Neural cell (in vitro differentiated cells): ENCODE measurements around the gene GNB2. TPM values are rescaled to one million over a fixed set of nuclear protein-coding genes. Genes with fewer than 3 reads are reported as not detected.

Experiments
- H2AFZ ChIP-seq: fragments of 200-600, 300-800 bp; sonication (generic), shearing (Covaris generic); 2 replicates; pipeline ENCODE4 v1.6.0; 2014; ENCODE audit warnings: low read depth, mild to moderate bottlenecking, antibody characterized with exemption, low read length, moderate library complexity
- H3F3A ChIP-seq: fragments of 200-600 bp; shearing (Covaris generic); 2 replicates; pipeline ENCODE4 v1.6.1; 2016; ENCODE audit warnings: mild to moderate bottlenecking, moderate library complexity, mixed read lengths, antibody characterized with exemption, low read length; ENCODE audit not compliant: insufficient read depth, poor library complexity, severe bottlenecking
- H3K27ac ChIP-seq: fragments of 200-600, 300-800 bp; sonication (generic), shearing (Covaris generic); 2 replicates; pipeline ENCODE4 v1.5.1; 2014; ENCODE audit warnings: mild to moderate bottlenecking, low read length, moderate library complexity
- H3K27me3 ChIP-seq: fragments of 300-800, 200-600 bp; sonication (generic), shearing (Covaris generic); 2 replicates; pipeline ENCODE4 v1.6.0; 2014; ENCODE audit warnings: mild to moderate bottlenecking, low read depth, low read length, moderate library complexity; ENCODE audit not compliant: insufficient read depth
- H3K36me3 ChIP-seq: fragments of 300-800, 200-600 bp; sonication (generic), shearing (Covaris generic); 2 replicates; pipeline ENCODE4 v1.5.1; 2014; ENCODE audit warnings: mild to moderate bottlenecking, antibody characterized with exemption, low read length, moderate library complexity; ENCODE audit not compliant: insufficient read depth
- H3K4me2 ChIP-seq: fragments of 300-800, 200-600 bp; sonication (generic), shearing (Covaris generic); 2 replicates; pipeline ENCODE4 v1.6.0; 2014; ENCODE audit warnings: mild to moderate bottlenecking, low read length
- H3K4me3 ChIP-seq: fragments of 300-800, 200-600 bp; sonication (generic), shearing (Covaris generic); 2 replicates; pipeline ENCODE4 v1.5.1; 2014; ENCODE audit warnings: mild to moderate bottlenecking, low read length, moderate library complexity
- H3K79me2 ChIP-seq: fragments of 200-600 bp; shearing (Covaris generic); replicated peaks from 2 replicates; pipeline ENCODE4 v1.6.0; 2014; ENCODE audit warnings: mild to moderate bottlenecking, low read length, moderate library complexity; ENCODE audit not compliant: insufficient read depth
- H3K9ac ChIP-seq: fragments of 300-800, 200-600 bp; sonication (generic), shearing (Covaris generic); 2 replicates; pipeline ENCODE4 v1.6.1; 2016; ENCODE audit warnings: mild to moderate bottlenecking, low read length, mixed read lengths
- H3K9me2 ChIP-seq: fragments of 200-600 bp; shearing (Covaris generic); 2 replicates; pipeline ENCODE4 v1.6.1; 2016; ENCODE audit warnings: mild to moderate bottlenecking, low read length, mixed read lengths; ENCODE audit not compliant: insufficient read depth
- H3K9me3 ChIP-seq: fragments of 200-600, 300-800 bp; sonication (generic), shearing (Covaris generic); 2 replicates; pipeline ENCODE4 v1.6.1; 2016; ENCODE audit warnings: mild to moderate bottlenecking, mixed run types, low read length, moderate library complexity, mixed read lengths
- H4K20me1 ChIP-seq: fragments of 200-600 bp; shearing (Covaris generic); 2 replicates; pipeline ENCODE4 v1.6.1; 2016; ENCODE audit warnings: mild to moderate bottlenecking, mixed run types; ENCODE audit not compliant: insufficient read depth
- CTCF ChIP-seq: fragments of 450-650 bp; IDR thresholded peaks from 2 replicates; pipeline ENCODE4 v1.5.1; 2014; ENCODE audit warnings: antibody characterized with exemption, mild to moderate bottlenecking, moderate library complexity; ENCODE audit not compliant: poor library complexity, severe bottlenecking
- EP300 ChIP-seq: fragments of 450-650 bp; conservative IDR thresholded peaks from 2 replicates; pipeline ENCODE4 v1.6.1; 2014; ENCODE audit warnings: antibody characterized with exemption, mild to moderate bottlenecking, moderate library complexity; ENCODE audit not compliant: poor library complexity, severe bottlenecking
- EZH2 ChIP-seq: fragments of 200-600, 300-800 bp; shearing (Covaris generic), sonication (generic); IDR thresholded peaks from 2 replicates; pipeline ENCODE4 v1.6.1; 2014; ENCODE audit warnings: antibody characterized with exemption, low read length, borderline replicate concordance, mild to moderate bottlenecking; ENCODE audit not compliant: insufficient read depth, poor library complexity, severe bottlenecking
- MXI1 ChIP-seq: fragments of 450-650 bp; conservative IDR thresholded peaks from 2 replicates; pipeline ENCODE4 v1.6.1; 2014; ENCODE audit warnings: antibody characterized with exemption, mild to moderate bottlenecking; ENCODE audit not compliant: poor library complexity, severe bottlenecking
- POLR2AphosphoS5 ChIP-seq: IDR thresholded peaks from 2 replicates; pipeline ENCODE4 v1.6.1; 2012
- RAD21 ChIP-seq: fragments of 450-650 bp; conservative IDR thresholded peaks from 2 replicates; pipeline ENCODE4 v1.6.1; 2014; ENCODE audit warnings: antibody characterized with exemption, mild to moderate bottlenecking, moderate library complexity
- REST ChIP-seq: IDR thresholded peaks from 2 replicates; pipeline ENCODE4 v1.6.1; 2012; ENCODE audit warnings: borderline replicate concordance
- SMC3 ChIP-seq: fragments of 450-650 bp; conservative IDR thresholded peaks from 2 replicates; pipeline ENCODE4 v1.6.1; 2014; ENCODE audit warnings: antibody characterized with exemption, mild to moderate bottlenecking, moderate library complexity; ENCODE audit not compliant: poor library complexity
- TAF1 ChIP-seq: IDR thresholded peaks from 2 replicates; pipeline ENCODE4 v1.6.1; 2012; ENCODE audit warnings: low read depth
- polyA plus RNA-seq: library from polyadenylated mRNA; depleted of rRNA; stranded (reverse); fragments of >200 nt; gene quantifications from 2 replicates; pipeline ENCODE4 v1.2.3, GENCODE V29; 2014

The GNB2 gene
- polyA plus RNA-seq, 1 donor from 2014 or later = 279 TPM

GRCh38 chr7:100629117-100629716 is 44.3 kb upstream of the GNB2 start:
- no peaks in the 10 kb centered on the region for H3K79me2 ChIP-seq
- H3K4me3 ChIP-seq = no peak overlapping the region
- peaks cover 26% of the 10 kb centered on the region for H3K27me3 ChIP-seq
- no peak overlapping the region for H3K9ac ChIP-seq
- H3K27ac ChIP-seq = no peak overlapping the region
- H4K20me1 ChIP-seq = no peaks in the 10 kb centered on the region
- no peaks in the 10 kb centered on the region for H3K36me3 ChIP-seq
- H2AFZ ChIP-seq = no peak overlapping the region
- H3K9me2 ChIP-seq = no peaks in the 10 kb centered on the region
- TF ChIP-seq EP300 = no peak
- no peak for TF ChIP-seq SMC3
- no peak overlapping the region for H3K4me2 ChIP-seq
- no peaks in the 10 kb centered on the region for H3F3A ChIP-seq
- H3K9me3 ChIP-seq = no peaks in the 10 kb centered on the region

- Histone ChIP-seq H3K4me2 (no peak overlapping the region), H4K20me1 (no peaks in the 10 kb centered on the region), H3K27me3 (peaks cover 33% of the 10 kb centered on the region), H3K9me3 (no peaks in the 10 kb centered on the region), H3K36me3 (no peaks in the 10 kb centered on the region), H3K27ac (no peak overlapping the region), H3K79me2 (no peaks in the 10 kb centered on the region), H3F3A (no peaks in the 10 kb centered on the region), H2AFZ (no peak overlapping the region), H3K9me2 (no peaks in the 10 kb centered on the region), H3K4me3 (no peak overlapping the region), H3K9ac (no peak overlapping the region)
- no peak for TF ChIP-seq REST
- TF ChIP-seq SMC3 = no peak
- no peak for TF ChIP-seq EZH2
- no peak for TF ChIP-seq TAF1
- TF ChIP-seq RAD21 = no peak
- no peak for TF ChIP-seq POLR2AphosphoS5
- TF ChIP-seq MXI1 = no peak
- TF ChIP-seq EP300 = no peak
- no peak for TF ChIP-seq CTCF
Observed at GRCh38 chr7:100630066-100630465, 43.5 kb upstream of the GNB2 start.
